Endothelial cell of umbilical vein (primary cell): ENCODE results near the gene API5.

ENCODE experiments used
- EZH2 ChIP-seq: IDR thresholded peaks from 2 replicates; pipeline ENCODE4 v1.6.1; 2012; ENCODE audit warnings: borderline replicate concordance, low read depth, mild to moderate bottlenecking, moderate library complexity, low read length, inconsistent platforms; ENCODE audit not compliant: severe bottlenecking
- FOS ChIP-seq: IDR thresholded peaks from 2 replicates; pipeline ENCODE4 v1.6.1; 2011; ENCODE audit warnings: mild to moderate bottlenecking, low read length, moderate library complexity, borderline replicate concordance; ENCODE audit not compliant: insufficient read depth
- MYC ChIP-seq: IDR thresholded peaks from one replicate; pipeline ENCODE4 v1.6.1; 2011; ENCODE audit warnings: mild to moderate bottlenecking, low read depth, low read length
- POLR2A ChIP-seq: IDR thresholded peaks from 2 replicates; pipeline ENCODE4 v1.6.1; 2012; ENCODE audit warnings: low read depth, mild to moderate bottlenecking, control low read depth, low read length
- POLR2AphosphoS5 ChIP-seq: IDR thresholded peaks from 2 replicates; pipeline ENCODE4 v1.6.1; 2012; ENCODE audit warnings: low read depth, mild to moderate bottlenecking, control low read depth, low read length, moderate library complexity; ENCODE audit not compliant: insufficient read depth
- TF ChIP-seq, protein P1 (sequence below), 2 donors: IDR thresholded peaks; 1 replicate in 1 of 2; 2 replicates in 1 of 2; pipeline ENCODE4 v1.5.1; 2011; ENCODE audit warnings: low read length in 2 of 2, mild to moderate bottlenecking in 2 of 2, moderate library complexity in 2 of 2, control low read depth in 1 of 2, inconsistent platforms in 1 of 2, low read depth in 1 of 2; ENCODE audit not compliant: insufficient read depth in 1 of 2; ENCODE audit errors: extremely low read depth in 1 of 2
- TF ChIP-seq, protein P2 (sequence below): IDR thresholded peaks from 2 replicates; pipeline ENCODE4 v1.6.1; 2011; ENCODE audit not compliant: insufficient read depth, insufficient read length

GRCh38 chr11:43298397-43298796 is 13.4 kb upstream of the API5 start:
- TF ChIP-seq POLR2AphosphoS5 (no peak), FOS (no peak), POLR2A (no peak), EZH2 (no peak), MYC (no peak)
- TF ChIP-seq, protein P1, sequence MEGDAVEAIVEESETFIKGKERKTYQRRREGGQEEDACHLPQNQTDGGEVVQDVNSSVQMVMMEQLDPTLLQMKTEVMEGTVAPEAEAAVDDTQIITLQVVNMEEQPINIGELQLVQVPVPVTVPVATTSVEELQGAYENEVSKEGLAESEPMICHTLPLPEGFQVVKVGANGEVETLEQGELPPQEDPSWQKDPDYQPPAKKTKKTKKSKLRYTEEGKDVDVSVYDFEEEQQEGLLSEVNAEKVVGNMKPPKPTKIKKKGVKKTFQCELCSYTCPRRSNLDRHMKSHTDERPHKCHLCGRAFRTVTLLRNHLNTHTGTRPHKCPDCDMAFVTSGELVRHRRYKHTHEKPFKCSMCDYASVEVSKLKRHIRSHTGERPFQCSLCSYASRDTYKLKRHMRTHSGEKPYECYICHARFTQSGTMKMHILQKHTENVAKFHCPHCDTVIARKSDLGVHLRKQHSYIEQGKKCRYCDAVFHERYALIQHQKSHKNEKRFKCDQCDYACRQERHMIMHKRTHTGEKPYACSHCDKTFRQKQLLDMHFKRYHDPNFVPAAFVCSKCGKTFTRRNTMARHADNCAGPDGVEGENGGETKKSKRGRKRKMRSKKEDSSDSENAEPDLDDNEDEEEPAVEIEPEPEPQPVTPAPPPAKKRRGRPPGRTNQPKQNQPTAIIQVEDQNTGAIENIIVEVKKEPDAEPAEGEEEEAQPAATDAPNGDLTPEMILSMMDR (IDR thresholded peaks at IDR 0.05; ENCODE audit: extremely low read depth in 1 of 2, insufficient read depth in 1 of 2, low read depth in 1 of 2, low read length in 2 of 2), result no peak
- TF ChIP-seq, protein P2, sequence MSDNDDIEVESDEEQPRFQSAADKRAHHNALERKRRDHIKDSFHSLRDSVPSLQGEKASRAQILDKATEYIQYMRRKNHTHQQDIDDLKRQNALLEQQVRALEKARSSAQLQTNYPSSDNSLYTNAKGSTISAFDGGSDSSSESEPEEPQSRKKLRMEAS, result no peak
